Measurements from ENCODE around the gene ZNF892. TPM values are rescaled to one million over a fixed set of nuclear protein-coding genes. Genes with fewer than 3 reads are reported as not detected.

Gene ZNF892
- total RNA-seq, 1 donor from 2014 or later, result 14.0 TPM

Other genes starting within 250 kb of the ZNF892 start
- 205 and 250 TPM in 2 replicates for gene MAL, start 181.8 kb upstream of the ZNF892 start, total RNA-seq (ENCODE audit: low replicate concordance)
- 67.6 and 70.2 TPM in 2 replicates for gene MRPS5, start 85.7 kb upstream of the ZNF892 start, total RNA-seq (ENCODE audit: low replicate concordance)
- gene ZNF514, start 47.7 kb upstream of the ZNF892 start, total RNA-seq (ENCODE audit: low replicate concordance), result 21.1 and 26.1 TPM in 2 replicates
- gene ZNF2, start 41.7 kb upstream of the ZNF892 start, total RNA-seq (ENCODE audit: low replicate concordance), result 4.2 and 6.2 TPM in 2 replicates
- 18.5 and 31.5 TPM in 2 replicates for gene PROM2, start 66.9 kb downstream of the ZNF892 start, total RNA-seq (ENCODE audit: low replicate concordance)
- 5.1 and 5.3 TPM in 2 replicates for gene KCNIP3, start 89.8 kb downstream of the ZNF892 start, total RNA-seq (ENCODE audit: low replicate concordance)
- 23.4 and 39.2 TPM in 2 replicates for gene FAHD2A, start 195.2 kb downstream of the ZNF892 start, total RNA-seq (ENCODE audit: low replicate concordance)

Data from type B pancreatic cell (in vitro differentiated cells).